IPS DF 6.9 (cell line): Measurements from ENCODE around the gene KCTD3.

Experiments used
- DNase-seq: peaks from one replicate; pipeline ENCODE4 v3.0.0-alpha.2; 2013; ENCODE audit warnings: low read depth, low spot score
- H3K27ac ChIP-seq: one replicate; pipeline ENCODE4 v1.5.1; 2013; ENCODE audit warnings: low read length, control low read depth
- H3K27me3 ChIP-seq: 2 replicates; pipeline ENCODE4 v1.6.1; 2013; ENCODE audit warnings: mild to moderate bottlenecking, low read length; ENCODE audit not compliant: control insufficient read depth, insufficient read depth
- H3K36me3 ChIP-seq: 2 replicates; pipeline ENCODE4 v1.6.1; 2013; ENCODE audit warnings: low read length; ENCODE audit not compliant: control insufficient read depth, insufficient read depth
- H3K4me1 ChIP-seq: 2 replicates; pipeline ENCODE4 v1.6.1; 2013; ENCODE audit warnings: low read length; ENCODE audit not compliant: control insufficient read depth, insufficient read depth
- H3K4me3 ChIP-seq: 2 replicates; pipeline ENCODE4 v1.5.1; 2013; ENCODE audit warnings: mild to moderate bottlenecking, low read length
- H3K9me3 ChIP-seq: 2 replicates; pipeline ENCODE4 v1.6.1; 2013; ENCODE audit warnings: low read length, inconsistent platforms; ENCODE audit not compliant: control insufficient read depth, insufficient read depth
- WGBS: extraction: QIAGEN DNeasy Blood & Tissue Kit; methylation state at CpG from one replicate; pipeline ENCODE4 v1.1.7; 2013; ENCODE audit warnings: mixed read lengths, missing lambda C conversion rate; ENCODE audit not compliant: insufficient read length, insufficient coverage; 5-methylcytosine and 5-hydroxymethylcytosine counted together

The KCTD3 gene

GRCh38 chr1:215566556-215567490, at the start of gene KCTD3:
Gene KCTD3 (plus strand): TSS chr1:215567304. CDS start chr1:215567686, 382 bp downstream.
- H3K27me3 ChIP-seq, result no peaks in the 10 kb centered on the region
- H3K9me3 ChIP-seq, result no peaks in the 10 kb centered on the region
- H3K27ac ChIP-seq, result no peak within 1 kb of the TSS
- peak within 1 kb of the TSS; percentile 81 for H3K4me3 ChIP-seq
- no peaks in the 10 kb centered on the region for H3K36me3 ChIP-seq
- no peak for DNase-seq
- H3K4me1 ChIP-seq, result no peaks in the 10 kb centered on the region
- no CpG with 5 or more reads among the region's 44 CpGs for WGBS

DNA sequence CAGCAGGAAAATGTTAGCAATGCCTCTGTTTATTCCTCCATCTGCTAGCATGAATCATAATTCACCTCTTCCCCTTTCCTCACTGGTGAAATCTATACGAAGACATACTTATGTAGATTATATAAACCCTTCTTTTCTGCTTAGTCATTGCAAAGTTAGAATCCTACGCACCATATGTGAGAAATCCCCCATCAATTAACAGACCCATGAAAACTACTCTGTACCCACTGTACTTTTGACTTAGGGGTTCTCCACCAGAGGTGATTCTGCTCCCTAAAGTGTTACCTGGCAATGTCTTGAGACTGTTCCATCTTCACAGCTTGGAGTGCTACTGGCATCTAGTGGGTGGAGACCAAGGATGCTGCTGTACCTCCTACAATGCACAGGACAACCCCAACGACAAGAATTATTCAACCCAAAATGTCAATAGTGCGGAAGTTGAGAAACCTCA, 49.6 kb upstream of the KCTD3 start:
- H3K27ac ChIP-seq, result no peak overlapping the region
- WGBS, result no CpG with 5 or more reads among the region's 4 CpGs
- no peak for DNase-seq

GRCh38 chr1:215518594-215518993, 48.5 kb upstream of the KCTD3 start:
- Histone ChIP-seq H3K27ac (no peak overlapping the region), H3K27me3 (no peaks in the 10 kb centered on the region), H3K4me1 (no peaks in the 10 kb centered on the region), H3K4me3 (no peak overlapping the region), H3K36me3 (no peaks in the 10 kb centered on the region), H3K9me3 (no peaks in the 10 kb centered on the region)
- no CpG with 5 or more reads among the region's 2 CpGs for WGBS
- no peak for DNase-seq

More for the DNA sequence above, 49.6 kb upstream of the KCTD3 start:
- H3K27me3 ChIP-seq, result no peaks in the 10 kb centered on the region
- no peak overlapping the region for H3K4me3 ChIP-seq
- no peaks in the 10 kb centered on the region for H3K9me3 ChIP-seq
- H3K36me3 ChIP-seq, result no peaks in the 10 kb centered on the region
- no peaks in the 10 kb centered on the region for H3K4me1 ChIP-seq

GRCh38 chr1:215521279-215521678, 45.8 kb upstream of the KCTD3 start:
- H3K9me3 ChIP-seq, result no peaks in the 10 kb centered on the region
- H3K27me3 ChIP-seq, result no peaks in the 10 kb centered on the region
- no peak overlapping the region for H3K27ac ChIP-seq
- no peaks in the 10 kb centered on the region for H3K4me1 ChIP-seq
- H3K4me3 ChIP-seq, result no peak overlapping the region
- WGBS, result no CpG with 5 or more reads among the region's 3 CpGs
- DNase-seq, result no peak
- H3K36me3 ChIP-seq, result no peaks in the 10 kb centered on the region

GRCh38 chr1:215523128-215523861, 43.8 kb upstream of the KCTD3 start:
- Histone ChIP-seq H3K4me1 (no peaks in the 10 kb centered on the region), H3K36me3 (no peaks in the 10 kb centered on the region), H3K27me3 (no peaks in the 10 kb centered on the region), H3K9me3 (no peaks in the 10 kb centered on the region), H3K27ac (no peak overlapping the region), H3K4me3 (no peak overlapping the region)
- 100% methylated on average over 1 of the region's 8 CpGs for WGBS
- DNase-seq, result no peak

DNA sequence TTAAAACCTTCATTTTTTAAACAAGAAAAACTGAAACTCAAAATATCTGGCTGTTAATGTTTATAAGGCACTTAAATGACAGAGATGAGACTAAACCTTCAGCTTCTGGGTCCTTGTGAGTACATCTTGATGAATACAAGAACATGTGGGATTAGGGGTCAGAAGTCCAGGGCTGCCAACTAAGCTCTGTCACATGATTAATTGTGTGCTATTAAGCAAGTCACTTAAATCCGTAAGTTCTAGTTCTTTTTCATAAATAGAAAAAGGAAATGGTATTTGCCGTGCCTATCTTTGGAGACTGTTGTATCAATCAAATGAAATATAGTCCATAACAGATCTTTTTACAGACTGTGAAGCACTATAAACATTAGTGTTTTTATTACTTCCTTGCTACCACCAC, 43.2 kb upstream of the KCTD3 start:
- Histone ChIP-seq H3K9me3 (no peaks in the 10 kb centered on the region), H3K4me3 (no peak overlapping the region), H3K27ac (no peak overlapping the region), H3K4me1 (no peaks in the 10 kb centered on the region), H3K27me3 (no peaks in the 10 kb centered on the region), H3K36me3 (no peaks in the 10 kb centered on the region)
- DNase-seq, result no peak
- no CpG with 5 or more reads among the region's 2 CpGs for WGBS

GRCh38 chr1:215526147-215526845, 40.8 kb upstream of the KCTD3 start:
- no peaks in the 10 kb centered on the region for H3K36me3 ChIP-seq
- H3K4me1 ChIP-seq, result no peaks in the 10 kb centered on the region
- H3K4me3 ChIP-seq, result no peak overlapping the region
- DNase-seq, result no peak
- WGBS, result no CpG with 5 or more reads among the region's 7 CpGs
- no peaks in the 10 kb centered on the region for H3K9me3 ChIP-seq
- H3K27me3 ChIP-seq, result no peaks in the 10 kb centered on the region
- no peak overlapping the region for H3K27ac ChIP-seq

DNA sequence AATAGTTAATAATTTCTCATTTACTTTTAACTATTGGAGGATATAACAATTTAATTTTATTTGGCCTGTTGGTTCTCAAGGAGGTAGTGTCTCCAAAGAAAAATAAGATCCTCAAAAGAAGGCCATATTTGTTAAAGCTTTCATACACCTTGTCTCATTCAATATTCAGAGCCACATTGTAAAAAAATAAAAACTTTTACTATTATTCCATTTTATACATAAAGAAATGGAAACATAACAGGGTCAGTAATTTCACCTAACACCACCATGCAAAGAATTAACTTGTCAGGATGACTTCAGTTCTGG, 40.3 kb upstream of the KCTD3 start:
- H3K36me3 ChIP-seq, result no peaks in the 10 kb centered on the region
- no peaks in the 10 kb centered on the region for H3K4me1 ChIP-seq
- no peak for DNase-seq
- H3K9me3 ChIP-seq, result no peaks in the 10 kb centered on the region
- H3K27me3 ChIP-seq, result no peaks in the 10 kb centered on the region
- no peak overlapping the region for H3K27ac ChIP-seq
- H3K4me3 ChIP-seq, result no peak overlapping the region

GRCh38 chr1:215529111-215529510, 38.0 kb upstream of the KCTD3 start:
- no peaks in the 10 kb centered on the region for H3K9me3 ChIP-seq
- no CpG with 5 or more reads among the region's 4 CpGs for WGBS
- no peaks in the 10 kb centered on the region for H3K4me1 ChIP-seq
- no peaks in the 10 kb centered on the region for H3K27me3 ChIP-seq
- DNase-seq, result no peak
- no peak overlapping the region for H3K4me3 ChIP-seq
- H3K27ac ChIP-seq, result no peak overlapping the region
- no peaks in the 10 kb centered on the region for H3K36me3 ChIP-seq

- Histone ChIP-seq H3K36me3 (no peaks in the 10 kb centered on the region), H3K27ac (no peak overlapping the region), H3K9me3 (no peaks in the 10 kb centered on the region), H3K4me3 (no peak overlapping the region), H3K4me1 (no peaks in the 10 kb centered on the region), H3K27me3 (no peaks in the 10 kb centered on the region)
- DNase-seq, result no peak
- WGBS, result 100% methylated on average over 1 of the region's 2 CpGs
These were observed 37.5 kb upstream of the KCTD3 start for GRCh38 chr1:215529571-215529970.
